ENCODE data around the gene MEAK7. TPM values are rescaled to one million over a fixed set of nuclear protein-coding genes. Genes with fewer than 3 reads are reported as not detected.

Gene MEAK7
- total and polyA plus RNA-seq, 7 donors, result 4.2 to 13.7 (median 11.8) TPM

DNA sequence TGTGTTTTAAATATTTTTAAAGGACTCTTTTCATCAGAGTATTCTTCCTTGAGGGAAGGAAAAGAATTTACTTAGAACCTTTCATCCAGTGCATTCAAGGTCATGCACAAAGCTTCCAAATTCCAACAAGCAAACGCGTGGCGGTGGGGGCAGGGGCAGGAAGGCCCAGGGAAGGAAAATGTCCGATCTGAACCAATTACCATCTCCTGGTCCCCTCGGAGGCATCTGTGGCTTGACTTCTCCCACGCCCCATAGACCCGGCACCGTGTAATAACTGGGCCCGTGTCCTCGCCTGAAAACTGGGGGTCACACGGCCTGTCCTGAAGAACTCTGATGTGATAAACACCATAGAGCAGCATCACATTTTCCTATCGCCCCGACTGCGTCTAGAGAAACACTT lies 18.3 kb downstream of the MEAK7 start:
- H3K27me3 ChIP-seq, result no peaks in the 10 kb centered on the region
- no peak overlapping the region for H3K4me3 ChIP-seq
- peaks cover 11 to 63% (median 30%) of the 10 kb centered on the region in 4 donors for H3K36me3 ChIP-seq
- peaks cover 0 to 4% (median 0%) of the 10 kb centered on the region in 4 donors for H3K4me1 ChIP-seq
- intact Hi-C loops (cut with DNase I), result loop anchor here (10.0 kb wide), 3 partner anchors 301 to 531 kb away; partner anchors contain the start of genes OSGIN1 and TAF1C
- DNase-seq, result no peak
- WGBS, 2 donors, result 91% methylated on average over 14 of the region's 14 CpGs
- TF ChIP-seq, protein P1, sequence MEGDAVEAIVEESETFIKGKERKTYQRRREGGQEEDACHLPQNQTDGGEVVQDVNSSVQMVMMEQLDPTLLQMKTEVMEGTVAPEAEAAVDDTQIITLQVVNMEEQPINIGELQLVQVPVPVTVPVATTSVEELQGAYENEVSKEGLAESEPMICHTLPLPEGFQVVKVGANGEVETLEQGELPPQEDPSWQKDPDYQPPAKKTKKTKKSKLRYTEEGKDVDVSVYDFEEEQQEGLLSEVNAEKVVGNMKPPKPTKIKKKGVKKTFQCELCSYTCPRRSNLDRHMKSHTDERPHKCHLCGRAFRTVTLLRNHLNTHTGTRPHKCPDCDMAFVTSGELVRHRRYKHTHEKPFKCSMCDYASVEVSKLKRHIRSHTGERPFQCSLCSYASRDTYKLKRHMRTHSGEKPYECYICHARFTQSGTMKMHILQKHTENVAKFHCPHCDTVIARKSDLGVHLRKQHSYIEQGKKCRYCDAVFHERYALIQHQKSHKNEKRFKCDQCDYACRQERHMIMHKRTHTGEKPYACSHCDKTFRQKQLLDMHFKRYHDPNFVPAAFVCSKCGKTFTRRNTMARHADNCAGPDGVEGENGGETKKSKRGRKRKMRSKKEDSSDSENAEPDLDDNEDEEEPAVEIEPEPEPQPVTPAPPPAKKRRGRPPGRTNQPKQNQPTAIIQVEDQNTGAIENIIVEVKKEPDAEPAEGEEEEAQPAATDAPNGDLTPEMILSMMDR (IDR thresholded peaks at IDR 0.05), result no peak
- TF ChIP-seq EP300 (IDR thresholded peaks at IDR 0.05) (no peak), POLR2AphosphoS5 (IDR thresholded peaks at IDR 0.05) (no peak), POLR2A (IDR thresholded peaks at IDR 0.05) (no peak)
- no peak overlapping the region for H3K27ac ChIP-seq
- no peaks in the 10 kb centered on the region for H3K9me3 ChIP-seq

- TF ChIP-seq POLR2AphosphoS5 (IDR thresholded peaks at IDR 0.05) (no peak), POLR2A (IDR thresholded peaks at IDR 0.05) (no peak), EP300 (IDR thresholded peaks at IDR 0.05) (no peak)
- TF ChIP-seq, protein P1 (IDR thresholded peaks at IDR 0.05), result no peak
- intact Hi-C loops (cut with DNase I), result loop anchor here (2.0 to 10.0 kb wide), 4 partner anchors 209 to 531 kb away; partner anchors contain the start of genes OSGIN1 and TAF1C
- DNase-seq, result no peak
- Histone ChIP-seq H3K27me3 (no peaks in the 10 kb centered on the region), H3K36me3 (peaks cover 11 to 70% (median 30%) of the 10 kb centered on the region in 4 donors), H3K4me1 (peaks cover 0 to 4% (median 0%) of the 10 kb centered on the region in 4 donors), H3K4me3 (no peak overlapping the region), H3K9me3 (no peaks in the 10 kb centered on the region), H3K27ac (no peak overlapping the region)
- 86 to 94% methylated on average over 16 of the region's 16 CpGs for WGBS, 2 donors
These were observed 19.0 kb downstream of the MEAK7 start for GRCh38 chr16:84485255-84486010.

GRCh38 chr16:84484579-84485254 lies 19.7 kb downstream of the MEAK7 start:
- Histone ChIP-seq H3K9me3 (no peaks in the 10 kb centered on the region), H3K27me3 (no peaks in the 10 kb centered on the region), H3K4me3 (no peak overlapping the region), H3K4me1 (peaks cover 0 to 4% (median 0%) of the 10 kb centered on the region in 4 donors), H3K36me3 (peaks cover 11 to 73% (median 31%) of the 10 kb centered on the region in 4 donors), H3K27ac (no peak overlapping the region)
- no peak for TF ChIP-seq POLR2AphosphoS5 (IDR thresholded peaks at IDR 0.05)
- TF ChIP-seq EP300 (IDR thresholded peaks at IDR 0.05), result no peak
- TF ChIP-seq, protein P1 (IDR thresholded peaks at IDR 0.05), result peak; percentile 66 to 84 (median 72)
- DNase-seq, result no peak
- 51 to 72% methylated on average over 15 of the region's 15 CpGs for WGBS, 2 donors
- intact Hi-C loops (cut with DNase I), result loop anchor here (2.0 to 10.0 kb wide), 4 partner anchors 208 to 530 kb away; partner anchors contain the start of genes OSGIN1 and TAF1C

DNA sequence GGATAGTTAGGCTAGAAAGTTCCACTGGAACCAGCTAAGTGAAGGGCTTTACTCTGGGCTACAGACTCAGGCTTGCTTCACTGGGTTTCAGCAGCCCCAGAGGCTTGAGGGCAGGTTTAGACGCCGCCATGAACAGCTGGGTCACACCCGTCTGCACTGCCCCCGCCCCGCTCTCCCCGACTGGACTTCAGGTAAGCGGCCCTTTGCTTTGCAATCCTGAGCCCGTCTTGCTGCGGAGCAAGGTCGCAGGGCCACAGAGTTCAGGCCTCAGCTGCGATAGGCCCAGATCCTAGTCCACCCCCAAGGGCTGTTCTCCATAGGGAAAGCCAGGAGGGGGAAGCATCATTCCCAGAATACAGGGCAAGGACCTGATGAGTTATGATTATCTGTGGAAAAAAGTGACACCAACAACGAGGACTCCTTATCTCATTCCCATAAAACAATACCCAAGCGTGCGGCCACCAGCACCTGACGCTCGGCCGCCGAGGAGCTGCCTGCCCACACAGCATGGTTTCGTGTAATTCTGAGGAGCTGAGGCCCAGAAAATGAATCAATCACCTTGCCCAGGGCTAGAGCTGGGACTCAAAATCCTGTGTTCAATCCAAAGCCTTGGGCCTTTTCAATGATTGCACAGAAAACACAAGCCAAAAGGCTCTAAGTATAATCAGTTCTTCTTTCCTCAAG lies 20.4 kb downstream of the MEAK7 start:
- TF ChIP-seq EP300 (IDR thresholded peaks at IDR 0.05), result no peak
- no peak for TF ChIP-seq POLR2A (IDR thresholded peaks at IDR 0.05)
- TF ChIP-seq, protein P1 (IDR thresholded peaks at IDR 0.05), result no peak
- no peak for TF ChIP-seq POLR2AphosphoS5 (IDR thresholded peaks at IDR 0.05)
- Histone ChIP-seq H3K36me3 (peaks cover 11 to 70% (median 29%) of the 10 kb centered on the region in 4 donors), H3K4me3 (no peak overlapping the region), H3K4me1 (peaks cover 0 to 4% (median 0%) of the 10 kb centered on the region in 4 donors), H3K27ac (no peak overlapping the region), H3K9me3 (no peaks in the 10 kb centered on the region), H3K27me3 (no peaks in the 10 kb centered on the region)
- WGBS, 2 donors, result 87 to 91% methylated on average over 19 of the region's 19 CpGs
- no peak for DNase-seq
- intact Hi-C loops (cut with DNase I), result loop anchor here (2.0 to 10.0 kb wide), 4 partner anchors 207 to 529 kb away; partner anchors contain the start of genes OSGIN1 and TAF1C

All from sigmoid colon (tissue), 7 donors.